GM19324 (cell line): Measurements from ENCODE around the gene KASH5.

Source experiments
- ATAC-seq: cut with Tn5 transposase; IDR thresholded peaks from one replicate; pipeline ENCODE4 v1.9.1; 2021; ENCODE audit warnings: mild to moderate bottlenecking, moderate library complexity; ENCODE audit not compliant: unreplicated experiment, low FRiP score

Gene KASH5

DNA sequence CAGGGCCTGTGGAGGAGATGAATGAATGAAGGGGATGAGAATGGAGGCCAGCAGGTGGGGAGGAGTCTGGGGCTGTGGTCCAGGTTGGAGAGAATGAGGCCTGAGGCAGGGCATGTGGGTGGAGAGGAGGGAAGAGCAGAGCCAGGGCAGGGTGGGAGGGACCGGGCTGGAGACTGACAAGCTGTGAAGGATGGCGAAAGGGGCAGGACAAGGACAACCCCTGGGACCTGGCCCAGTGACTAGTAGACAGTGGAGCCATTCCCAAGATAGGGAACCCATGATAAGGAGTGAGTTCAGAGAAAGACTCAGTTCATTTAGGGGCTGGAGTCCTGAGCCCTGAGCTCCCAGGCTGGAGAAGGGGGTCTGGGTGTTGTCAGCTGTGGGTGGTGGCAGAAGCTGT is 32.2 kb downstream of the KASH5 start:
- ATAC-seq, result no peak

GRCh38 chr19:49421039-49421877 is 33.2 kb downstream of the KASH5 start:
- ATAC-seq, result no peak

GRCh38 chr19:49421878-49422202 is 33.8 kb downstream of the KASH5 start:
- ATAC-seq, result no peak

- ATAC-seq, result no peak
Measured at GRCh38 chr19:49422407-49423070, 34.5 kb downstream of the KASH5 start.

DNA sequence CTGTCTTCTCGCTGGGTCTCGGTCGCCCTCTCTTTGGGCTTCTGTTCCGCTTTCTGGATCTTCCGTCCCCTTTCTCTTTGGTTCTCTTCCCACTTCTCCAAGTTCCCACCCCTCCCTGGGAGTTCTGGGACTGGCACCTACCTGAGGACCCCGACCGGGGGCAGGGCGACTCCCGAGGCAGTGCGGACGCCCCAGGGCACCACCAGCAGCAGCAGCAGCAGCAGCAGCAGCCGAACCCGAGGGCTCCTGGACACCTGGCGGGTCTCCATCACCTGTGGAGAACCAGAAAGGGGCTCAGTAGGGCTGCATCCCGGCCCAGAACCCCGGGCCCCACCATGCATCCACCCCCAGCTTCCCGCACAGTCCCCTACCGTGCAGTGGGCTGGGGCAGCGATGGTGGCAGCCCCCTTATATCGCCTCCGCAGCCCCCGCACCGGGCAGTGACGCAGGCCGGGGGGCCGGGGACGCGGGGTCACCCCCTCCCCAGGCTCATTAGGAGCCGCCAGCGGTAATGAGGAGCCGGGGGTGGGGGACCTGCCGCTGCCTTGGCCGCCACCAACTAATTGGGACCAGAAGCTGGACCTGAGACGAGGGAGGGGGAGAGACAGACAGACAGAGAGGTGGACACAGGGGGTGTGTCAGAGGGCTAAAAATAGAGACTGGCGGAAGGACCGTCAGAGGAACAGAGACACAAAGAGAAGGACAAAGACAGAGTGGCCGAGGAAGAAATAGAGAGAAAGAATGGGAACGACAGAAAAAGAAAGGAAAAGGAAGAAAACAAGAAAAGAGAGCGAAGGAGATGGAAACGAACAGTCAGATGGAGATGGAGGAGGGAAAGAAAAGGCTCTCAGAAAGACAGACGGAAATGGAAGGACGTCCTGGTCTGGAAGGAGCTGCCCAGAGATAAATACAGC is 35.3 kb downstream of the KASH5 start, which contains the start of gene PTH2:
Gene PTH2, minus strand, starts transcription at position 371 of the 914 bp plus-strand sequence. Its CDS starts 102 bp downstream, at position 269.
- no peak for ATAC-seq

DNA sequence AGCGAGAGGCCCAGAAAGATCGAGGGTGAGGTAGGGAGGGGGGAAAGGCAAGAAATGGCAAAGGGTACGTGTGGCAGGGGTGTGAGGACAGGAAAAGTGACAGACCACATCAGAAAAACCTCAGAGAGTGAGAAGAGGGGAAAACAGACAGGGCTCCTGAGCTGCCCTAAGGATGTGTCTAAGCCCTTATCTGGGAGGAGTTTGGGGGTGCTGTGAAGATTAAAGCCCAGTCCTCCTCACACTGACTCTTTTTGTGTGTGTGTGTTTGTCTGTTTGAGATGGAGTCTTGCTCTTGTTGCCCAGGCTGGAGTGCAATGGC is 35.9 kb downstream of the KASH5 start:
- ATAC-seq, result no peak

DNA sequence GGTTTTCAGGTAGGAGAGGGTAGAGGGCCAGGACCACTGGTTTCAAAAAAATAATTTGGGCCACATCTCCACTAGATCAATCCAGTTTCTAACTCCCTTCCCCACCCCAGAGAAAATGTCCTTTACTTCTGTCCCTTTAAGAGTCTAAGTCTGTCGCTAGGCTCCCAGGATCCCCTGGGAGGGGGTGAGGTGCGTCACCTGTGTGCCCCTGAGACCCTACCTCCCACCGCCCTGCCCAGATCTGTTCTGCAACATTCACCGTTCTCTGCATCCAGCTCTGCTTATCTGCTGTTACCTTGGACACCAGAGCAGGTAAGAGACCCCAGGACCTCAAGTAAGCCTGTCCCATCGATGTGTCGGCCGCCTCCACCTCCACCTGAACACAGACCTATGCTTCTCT is 37.1 kb downstream of the KASH5 start, which contains the start of gene GFY:
Gene GFY, plus strand, starts transcription at position 211 of the 400 bp plus-strand sequence. CDS start 1,043 bp downstream, outside the sequence.
- no peak for ATAC-seq

GRCh38 chr19:49425922-49426592 is 38.0 kb downstream of the KASH5 start:
- ATAC-seq, result no peak

- no peak for ATAC-seq
Measured at GRCh38 chr19:49427339-49427738, 39.3 kb downstream of the KASH5 start.

DNA sequence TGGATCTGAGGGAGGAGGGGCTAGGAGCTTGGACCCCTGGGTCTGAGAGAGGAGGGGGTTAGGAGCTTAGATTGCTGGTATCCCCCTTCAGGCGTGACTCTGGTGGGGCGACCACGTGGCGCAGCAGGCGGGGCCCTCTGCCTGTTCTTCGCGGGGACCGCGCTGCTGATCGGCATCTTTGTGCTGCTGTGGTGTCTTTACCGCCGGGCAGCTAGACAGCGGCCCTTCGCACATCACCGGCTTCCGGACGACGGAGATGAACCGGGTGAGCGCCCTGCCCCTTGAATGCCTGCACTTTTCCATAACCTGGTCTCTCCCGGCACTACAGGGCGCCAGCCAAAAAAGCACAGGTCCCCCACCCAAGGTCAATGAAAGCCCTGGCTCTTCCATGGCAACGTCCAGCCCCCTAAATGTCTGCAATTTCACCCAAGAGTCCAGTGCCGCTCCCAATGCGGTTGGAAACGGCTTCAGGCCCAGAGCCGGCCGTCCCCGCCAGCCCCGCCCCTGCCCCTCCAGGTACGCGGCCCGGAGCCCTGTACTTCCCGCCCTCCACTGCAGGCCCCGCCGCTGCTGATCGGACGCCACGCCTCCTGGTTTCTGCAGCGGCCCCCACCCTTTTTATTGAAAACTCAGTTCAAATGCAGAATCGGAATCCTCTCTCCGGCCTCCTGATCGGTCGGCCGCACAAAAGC is 40.0 kb downstream of the KASH5 start:
- no peak for ATAC-seq

- no peak for ATAC-seq
Measured at GRCh38 chr19:49428547-49429451, 40.8 kb downstream of the KASH5 start.

DNA sequence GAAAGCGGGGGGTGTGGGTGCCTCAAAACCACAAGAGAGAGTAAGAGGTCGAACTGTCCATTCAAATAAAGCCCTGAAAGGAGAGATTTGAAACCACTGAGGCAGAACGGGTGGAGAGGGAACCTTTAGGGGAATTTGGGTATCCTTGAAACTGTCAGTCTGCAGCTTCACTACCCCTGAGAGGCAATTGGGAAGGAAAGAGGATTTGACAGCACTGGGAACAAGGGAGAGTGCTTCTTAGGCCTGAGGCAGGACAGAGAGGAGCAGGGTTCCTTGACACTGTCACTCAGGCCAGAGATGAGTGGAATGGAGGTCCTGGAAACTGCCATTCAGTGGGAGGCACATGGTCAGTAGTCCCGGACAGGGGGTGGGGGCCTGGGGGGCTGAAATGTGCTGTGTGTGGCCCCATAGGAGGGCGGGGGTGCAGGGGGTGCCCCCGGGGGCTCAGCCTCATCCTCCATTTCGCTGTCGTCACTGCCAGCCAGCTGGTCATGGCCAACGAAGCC is 42.2 kb downstream of the KASH5 start:
- ATAC-seq, result no peak

- ATAC-seq, result no peak
Measured at GRCh38 chr19:49430678-49431329, 42.8 kb downstream of the KASH5 start.

GRCh38 chr19:49431330-49431749 is 43.3 kb downstream of the KASH5 start:
- no peak for ATAC-seq

GRCh38 chr19:49432141-49433073 is 44.4 kb downstream of the KASH5 start:
- ATAC-seq, result no peak

DNA sequence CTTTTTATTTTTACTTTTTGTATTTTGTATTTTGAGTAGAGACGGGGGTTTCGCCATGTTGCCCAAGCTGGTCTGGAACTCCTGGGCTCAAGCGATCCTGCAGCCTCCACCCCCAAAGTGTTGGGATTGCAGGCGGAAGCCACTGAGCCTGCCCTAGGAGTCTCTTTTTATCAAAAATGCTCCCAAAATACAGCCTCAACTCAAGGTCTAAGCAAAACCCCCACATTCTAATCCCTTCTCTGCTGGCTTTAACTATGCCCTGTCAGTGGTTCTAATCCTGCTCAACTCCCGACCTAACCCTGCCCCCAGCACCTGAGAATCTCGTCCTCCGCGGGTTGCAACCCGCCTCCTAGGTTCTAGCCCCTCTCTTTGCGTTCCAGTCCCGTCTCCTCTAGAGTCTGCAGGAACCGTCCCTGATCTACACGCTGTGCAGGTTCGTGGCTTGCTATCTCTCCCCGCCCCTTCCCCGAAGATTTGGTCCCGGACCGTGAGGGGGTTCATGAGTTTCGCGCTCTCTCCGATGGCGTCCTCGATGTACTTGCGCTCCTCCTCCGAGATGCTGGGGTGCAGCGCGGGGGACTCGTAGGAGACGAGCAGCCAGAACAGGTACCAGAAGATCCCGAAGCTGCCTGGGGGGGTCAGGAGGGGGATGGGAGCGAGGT is 45.3 kb downstream of the KASH5 start:
- no peak for ATAC-seq
